K562 (cell line): Measurements from ENCODE around the gene IFIT2. TPM values are rescaled to one million over a fixed set of nuclear protein-coding genes. Genes with fewer than 3 reads are reported as not detected.

ENCODE experiments used
- ATAC-seq: fragments of 200-7000 bp; cut with Tn5 transposase; 3 replicates; pipeline ENCODE4 v1.9.1; 2020; ENCODE audit warnings: moderate library complexity
- BruUV-seq: library from RNA; stranded (reverse); fragments of 400-500 nt; replicated peaks from 2 replicates; lab custom pipeline; 2021; lab: Mats Ljungman, UMichigan
- CTCF ChIA-PET: fragments of 300-600 bp; formaldehyde crosslinking; extraction: SDS; loops from one replicate; lab custom pipeline; 2021; ENCODE audit warnings: low intra/inter-chr PET ratio; lab: Yijun Ruan, JAX
- POLR2A ChIA-PET: fragments of 300-600, 350-650 bp; sonication (Branson Sonifier 250); formaldehyde crosslinking; extraction: SDS; loops from one replicate; lab custom pipeline; 2021; ENCODE audit warnings: antibody characterized with exemption, inconsistent platforms; lab: Yijun Ruan, JAX
- DNase-seq, 4 experiments: peaks; one replicate each; pipeline versions ENCODE4 v3.0.0 to v3.0.0-alpha.2; 2011 to 2018; ENCODE audit warnings: low spot score in 3 of 4, mixed read lengths in 3 of 4; ENCODE audit errors: extremely low read depth in 1 of 4
- FAIRE-seq: peaks from 2 replicates; lab custom pipeline; 2011; peaks lifted over from hg19 to GRCh38; lab: Jason Lieb, UNC
- H2AFZ ChIP-seq: 2 replicates; pipeline ENCODE4 v1.6.0; 2011; ENCODE audit warnings: low read depth, low read length, control low read depth, inconsistent platforms
- H3K27ac ChIP-seq: fragments of 200-600 bp; 3 replicates; pipeline ENCODE4 v1.8.0; 2011; ENCODE audit warnings: low read depth, mild to moderate bottlenecking, control low read depth, inconsistent platforms, low read length, moderate library complexity, mixed read lengths; ENCODE audit errors: extremely low read depth
- H3K27me3 ChIP-seq, 2 experiments: fragments of 300-600 bp in 1 of 2; 2 replicates in 1 of 2; 3 replicates in 1 of 2; pipeline versions ENCODE4 v1.6.0 to v1.8.0; 2011; ENCODE audit warnings: inconsistent platforms in 2 of 2, low read length in 2 of 2, mild to moderate bottlenecking in 1 of 2, mixed read lengths in 1 of 2, moderate library complexity in 1 of 2; ENCODE audit not compliant: control insufficient read depth in 2 of 2, insufficient read depth in 2 of 2
- H3K36me3 ChIP-seq: fragments of 300-600 bp; 3 replicates; pipeline ENCODE4 v1.8.0; 2011; ENCODE audit warnings: mild to moderate bottlenecking, low read length, inconsistent platforms; ENCODE audit not compliant: control insufficient read depth, insufficient read depth
- H3K4me1 ChIP-seq, 2 experiments: fragments of 200-600 bp in 1 of 2; replicated peaks in 1 of 2; 2 replicates in 1 of 2; 3 replicates in 1 of 2; pipeline versions ENCODE4 v1.5.1 to v1.8.0; 2011; ENCODE audit warnings: inconsistent platforms in 2 of 2, low read length in 2 of 2, mild to moderate bottlenecking in 1 of 2, mixed read lengths in 1 of 2, moderate library complexity in 1 of 2; ENCODE audit not compliant: control insufficient read depth in 2 of 2, insufficient read depth in 2 of 2
- H3K4me2 ChIP-seq: 2 replicates; pipeline ENCODE4 v1.6.1; 2011; ENCODE audit warnings: low read length, control low read depth, inconsistent platforms, mixed read lengths; ENCODE audit not compliant: insufficient read depth
- H3K4me3 ChIP-seq: fragments of 200-600 bp; sonication (generic), shearing (Covaris generic); 2 replicates; pipeline ENCODE4 v1.5.1; 2016; ENCODE audit warnings: control low read depth, inconsistent platforms
- H3K79me2 ChIP-seq: fragments of 200-600 bp; 3 replicates; pipeline ENCODE4 v1.8.0; 2011; ENCODE audit warnings: low read length, inconsistent platforms; ENCODE audit not compliant: control insufficient read depth, insufficient read depth
- H3K9ac ChIP-seq, 2 experiments: 2 replicates each; pipeline versions ENCODE4 v1.6.0 to v1.6.1; 2011; ENCODE audit warnings: low read depth in 2 of 2, low read length in 2 of 2, control low read depth in 1 of 2, inconsistent platforms in 1 of 2, mild to moderate bottlenecking in 1 of 2, mixed read lengths in 1 of 2; ENCODE audit not compliant: insufficient read depth in 1 of 2
- H3K9me1 ChIP-seq: one replicate; pipeline ENCODE4 v1.6.0; 2011; ENCODE audit warnings: inconsistent platforms, mild to moderate bottlenecking, low read length, moderate library complexity; ENCODE audit not compliant: control insufficient read depth, insufficient read depth
- H3K9me3 ChIP-seq: replicated peaks from 2 replicates; pipeline ENCODE4 v1.5.1; 2011; ENCODE audit warnings: low read depth, low read length, inconsistent platforms; ENCODE audit not compliant: control insufficient read depth, insufficient read depth
- H4K20me1 ChIP-seq: replicated peaks from 2 replicates; pipeline ENCODE4 v1.6.1; 2011; ENCODE audit warnings: low read length, inconsistent platforms, mixed read lengths; ENCODE audit not compliant: control insufficient read depth, insufficient read depth
- BRF1 ChIP-seq: IDR thresholded peaks from 3 replicates; pipeline ENCODE4 v1.6.1; 2011; ENCODE audit warnings: borderline replicate concordance, mild to moderate bottlenecking; ENCODE audit not compliant: insufficient read length; ENCODE audit errors: extremely low read depth
- ETS2 ChIP-seq: IDR thresholded peaks from 2 replicates; pipeline ENCODE4 v1.6.1; 2016; ENCODE audit warnings: borderline replicate concordance, missing genetic modification characterization, mild to moderate bottlenecking, moderate library complexity, missing compliant biosample characterization; ENCODE audit not compliant: poor library complexity, severe bottlenecking
- HOMEZ ChIP-seq: fragments of 250-450 bp; sonication (Bioruptor Pico); IDR thresholded peaks from 2 replicates; pipeline ENCODE4 v1.4.0; 2020; ENCODE audit warnings: mild to moderate bottlenecking, moderate library complexity
- JUND ChIP-seq, 2 experiments: IDR thresholded peaks; 2 replicates in 1 of 2; 3 replicates in 1 of 2; pipeline ENCODE4 v1.6.1; 2011; ENCODE audit warnings: borderline replicate concordance in 2 of 2, low read depth in 2 of 2, low read length in 2 of 2, improper control_type of control experiment in 1 of 2, missing biosample characterization in 1 of 2, missing genetic modification characterization in 1 of 2, missing genetic modification reagents in 1 of 2
- KDM2B ChIP-seq: fragments of 250-450 bp; sonication (Bioruptor Pico); IDR thresholded peaks from 2 replicates; pipeline ENCODE4 v1.8.0; 2021; ENCODE audit warnings: mild to moderate bottlenecking, moderate library complexity
- LCOR ChIP-seq: sonication (generic); formaldehyde crosslinking; IDR thresholded peaks from 2 replicates; pipeline ENCODE4 v1.8.0; 2022; ENCODE audit warnings: mild to moderate bottlenecking, missing genetic modification reagents
- NR3C1 ChIP-seq: sonication (generic); formaldehyde crosslinking; IDR thresholded peaks from 2 replicates; pipeline ENCODE4 v1.8.1; 2022; ENCODE audit warnings: missing genetic modification reagents
- RBBP5 ChIP-seq: fragments of 200-600 bp; sonication (generic); IDR thresholded peaks from 2 replicates; pipeline ENCODE4 v1.6.1; 2012; ENCODE audit warnings: borderline replicate concordance, mild to moderate bottlenecking, low read length, control low read depth, inconsistent platforms; ENCODE audit not compliant: insufficient read depth, poor library complexity, severe bottlenecking
- RBM17 ChIP-seq: fragments of 200-400 bp; formaldehyde crosslinking; IDR thresholded peaks from 2 replicates; pipeline ENCODE4 v1.6.1; 2017; ENCODE audit warnings: low read depth, mild to moderate bottlenecking, low read length, borderline replicate concordance
- SAFB2 ChIP-seq: fragments of 200-400 bp; formaldehyde crosslinking; IDR thresholded peaks from 2 replicates; pipeline ENCODE4 v1.6.1; 2018; ENCODE audit warnings: borderline replicate concordance, low read length, low read depth, moderate library complexity; ENCODE audit not compliant: severe bottlenecking
- SIN3B ChIP-seq: fragments of 450-650 bp; IDR thresholded peaks from 2 replicates; pipeline ENCODE4 v1.6.1; 2017; ENCODE audit warnings: low read depth, mild to moderate bottlenecking, moderate library complexity
- THAP12 ChIP-seq: fragments of 250-450 bp; sonication (Bioruptor Pico); IDR thresholded peaks from 2 replicates; pipeline ENCODE4 v1.9.0; 2021; ENCODE audit warnings: mild to moderate bottlenecking, inconsistent platforms
- ZNF324 ChIP-seq: fragments of 250-450 bp; sonication (Bioruptor Pico); IDR thresholded peaks from 2 replicates; pipeline ENCODE4 v1.4.0; 2020; ENCODE audit warnings: mild to moderate bottlenecking
- ZNF57 ChIP-seq: fragments of 450-650 bp; formaldehyde crosslinking; IDR thresholded peaks from 2 replicates; pipeline ENCODE4 v1.4.0; 2020; ENCODE audit warnings: mild to moderate bottlenecking, moderate library complexity
- in situ Hi-C: fragments of 300-500 bp; cut with MboI; formaldehyde crosslinking; loops from 4 replicates; pipeline ENCODE4 v1.15.0; 2018; ENCODE audit warnings: inconsistent platforms, mixed read lengths
- intact Hi-C: fragments of 100-400 bp; cut with micrococcal nuclease; formaldehyde crosslinking; loops from 2 replicates; pipeline ENCODE4 v1.14.2; 2022
- polyA plus RNA-seq, 8 experiments: library from polyadenylated mRNA; depleted of rRNA in 4 of 8; stranded (reverse) in 5 of 8; unstranded in 3 of 8; fragments of >200 nt; fragmentation: Nextera tagmentation in 2 of 8; fragmentation: Illumina TruSeq in 1 of 8; extraction: Ambion mirVana in 2 of 8; extraction: Trizol in 1 of 8; gene quantifications; 2 replicates each; pipeline versions ENCODE4 v1.2.1 to v1.2.3, GENCODE V29; 2011 to 2014; ENCODE audit warnings: inconsistent platforms in 1 of 8, missing spikeins in 1 of 8
- total RNA-seq, 7 experiments: library from RNA; depleted of rRNA in 6 of 7; stranded (reverse); fragments of >200 nt in 6 of 7; fragmentation: Illumina TruSeq in 2 of 7; extraction: Trizol in 2 of 7; gene quantifications; 2 replicates each; pipeline versions ENCODE4 v1.2.1 to v1.2.3, GENCODE V29; 2011 to 2021; ENCODE audit warnings: low replicate concordance in 1 of 7

Gene IFIT2
- total and polyA plus RNA-seq, 9 of the 15 experiments (the other 6 are each of a cell fraction or from before 2014, with no cell fraction given) = 0.03 to 0.25 (median 0.10) TPM; not detected in 1

GRCh38 chr10:89278900-89279392 is 22.9 kb upstream of the IFIT2 start:
- Histone ChIP-seq H3K9me3 (no peaks in the 10 kb centered on the region), H3K79me2 (no peaks in the 10 kb centered on the region), H3K9me1 (no peaks in the 10 kb centered on the region), H3K27me3 (peaks cover 0 to 4% of the 10 kb centered on the region in 2 experiments; a peak in 1 of 5 replicates), H2AFZ (no peak overlapping the region), H4K20me1 (no peaks in the 10 kb centered on the region), H3K36me3 (no peaks in the 10 kb centered on the region), H3K4me1 (no peaks in the 10 kb centered on the region), H3K4me3 (no peak overlapping the region), H3K27ac (no peak overlapping the region), H3K9ac (no peak overlapping the region), H3K4me2 (no peak overlapping the region)
- TF ChIP-seq THAP12 (CRISPR knock-in tag) (no peak), BRF1 (no peak), ZNF324 (CRISPR knock-in tag) (no peak), ETS2 (tag) (no peak), SAFB2 (no peak), SIN3B (no peak), LCOR (CRISPR knock-in tag) (no peak), ZNF57 (CRISPR knock-in tag) (no peak), KDM2B (CRISPR knock-in tag) (no peak), RBM17 (no peak), HOMEZ (CRISPR knock-in tag) (no peak), RBBP5 (no peak), NR3C1 (CRISPR knock-in tag) (no peak), JUND (IDR thresholded peaks at IDR 0.05; ENCODE audit: borderline replicate concordance, low read depth, low read length) (no peak), JUND (tag; IDR thresholded peaks at IDR 0.05; ENCODE audit: borderline replicate concordance, low read depth, low read length) (no peak)
- POLR2A ChIA-PET = no interaction called here
- ATAC-seq (no peak), DNase-seq (no peak), FAIRE-seq (no peak)
- intact Hi-C loops = no loop called here
- BruUV-seq = no TSS peak
- CTCF ChIA-PET = no interaction called here
- in situ Hi-C loops = no loop called here
